WTC11 (cell line): Measurements from ENCODE around the gene SPRED1.

Experiments
- ATF3 ChIP-seq: sonication (generic); formaldehyde crosslinking; conservative IDR thresholded peaks from 2 replicates; pipeline ENCODE4 v1.8.1; 2022; ENCODE audit warnings: mild to moderate bottlenecking, missing genetic modification reagents
- ATF6 ChIP-seq: sonication (generic); formaldehyde crosslinking; IDR thresholded peaks from 2 replicates; pipeline ENCODE4 v1.8.1; 2023; ENCODE audit warnings: mild to moderate bottlenecking, missing genetic modification reagents
- CREB1 ChIP-seq: sonication (generic); formaldehyde crosslinking; IDR thresholded peaks from 2 replicates; pipeline ENCODE4 v1.8.0; 2023; ENCODE audit warnings: mild to moderate bottlenecking, missing genetic modification reagents
- CTCF ChIP-seq: fragments of 200-600 bp; IDR thresholded peaks from 2 replicates; pipeline ENCODE4 v1.8.0; 2022; ENCODE audit warnings: antibody characterized with exemption
- GABPB1 ChIP-seq: sonication (generic); formaldehyde crosslinking; IDR thresholded peaks from 2 replicates; pipeline ENCODE4 v1.8.1; 2023; ENCODE audit warnings: mild to moderate bottlenecking, missing genetic modification reagents
- IRF1 ChIP-seq: sonication (generic); formaldehyde crosslinking; IDR thresholded peaks from 2 replicates; pipeline ENCODE4 v1.8.0; 2023; ENCODE audit warnings: missing genetic modification reagents
- IRF2 ChIP-seq: sonication (generic); formaldehyde crosslinking; IDR thresholded peaks from 2 replicates; pipeline ENCODE4 v1.8.0; 2022; ENCODE audit warnings: low read depth, missing genetic modification reagents, borderline replicate concordance
- PREB ChIP-seq: sonication (generic); formaldehyde crosslinking; IDR thresholded peaks from 2 replicates; pipeline ENCODE4 v1.8.1; 2022; ENCODE audit warnings: mild to moderate bottlenecking, missing genetic modification reagents, moderate library complexity, borderline replicate concordance
- STAT6 ChIP-seq: sonication (generic); formaldehyde crosslinking; conservative IDR thresholded peaks from 2 replicates; pipeline ENCODE4 v1.8.1; 2023; ENCODE audit warnings: mild to moderate bottlenecking, low read depth, missing genetic modification reagents, moderate library complexity
- TF ChIP-seq, protein P1 (sequence below): sonication (generic); formaldehyde crosslinking; IDR thresholded peaks from 2 replicates; pipeline ENCODE4 v1.8.1; 2023; ENCODE audit warnings: mild to moderate bottlenecking, moderate library complexity, missing genetic modification reagents

- TF ChIP-seq CTCF (no peak), IRF1 (CRISPR knock-in tag) (no peak), ATF3 (CRISPR knock-in tag) (no peak), PREB (CRISPR knock-in tag) (no peak), IRF2 (no peak), STAT6 (CRISPR knock-in tag) (no peak), GABPB1 (CRISPR knock-in tag) (no peak), CREB1 (CRISPR knock-in tag) (no peak), ATF6 (CRISPR knock-in tag) (no peak)
- TF ChIP-seq, protein P1, sequence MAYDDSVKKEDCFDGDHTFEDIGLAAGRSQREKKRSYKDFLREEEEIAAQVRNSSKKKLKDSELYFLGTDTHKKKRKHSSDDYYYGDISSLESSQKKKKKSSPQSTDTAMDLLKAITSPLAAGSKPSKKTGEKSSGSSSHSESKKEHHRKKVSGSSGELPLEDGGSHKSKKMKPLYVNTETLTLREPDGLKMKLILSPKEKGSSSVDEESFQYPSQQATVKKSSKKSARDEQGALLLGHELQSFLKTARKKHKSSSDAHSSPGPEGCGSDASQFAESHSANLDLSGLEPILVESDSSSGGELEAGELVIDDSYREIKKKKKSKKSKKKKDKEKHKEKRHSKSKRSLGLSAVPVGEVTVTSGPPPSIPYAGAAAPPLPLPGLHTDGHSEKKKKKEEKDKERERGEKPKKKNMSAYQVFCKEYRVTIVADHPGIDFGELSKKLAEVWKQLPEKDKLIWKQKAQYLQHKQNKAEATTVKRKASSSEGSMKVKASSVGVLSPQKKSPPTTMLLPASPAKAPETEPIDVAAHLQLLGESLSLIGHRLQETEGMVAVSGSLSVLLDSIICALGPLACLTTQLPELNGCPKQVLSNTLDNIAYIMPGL (CRISPR knock-in tag), result no peak
These were observed 24.0 kb upstream of the SPRED1 start for GRCh38 chr15:38228618-38229017.
